HEK293 (cell line): ENCODE results near the gene SNTB2.

Experiments
- BCL11B ChIP-seq: fragments of 450-650 bp; formaldehyde crosslinking; IDR thresholded peaks from 2 replicates; pipeline ENCODE4 v1.5.1; 2016; ENCODE audit warnings: low read depth, missing biosample characterization, missing genetic modification characterization
- HOXD13 ChIP-seq: sonication (generic); formaldehyde crosslinking; IDR thresholded peaks from 2 replicates; pipeline ENCODE4 v1.8.0; 2022; ENCODE audit warnings: missing genetic modification reagents, borderline replicate concordance
- KLF16 ChIP-seq: fragments of 450-650 bp; formaldehyde crosslinking; IDR thresholded peaks from 2 replicates; pipeline ENCODE4 v1.5.1; 2017; ENCODE audit warnings: missing biosample characterization, missing genetic modification characterization
- MEIS1 ChIP-seq: sonication (generic); formaldehyde crosslinking; IDR thresholded peaks from 2 replicates; pipeline ENCODE4 v1.8.1; 2022; ENCODE audit warnings: missing genetic modification reagents, mild to moderate bottlenecking, borderline replicate concordance
- SP2 ChIP-seq: fragments of 450-650 bp; formaldehyde crosslinking; IDR thresholded peaks from 2 replicates; pipeline ENCODE4 v1.5.1; 2016; ENCODE audit warnings: missing biosample characterization, missing genetic modification characterization
- YY2 ChIP-seq: fragments of 450-650 bp; formaldehyde crosslinking; IDR thresholded peaks from 2 replicates; pipeline ENCODE4 v1.5.1; 2016; ENCODE audit warnings: missing biosample characterization, missing genetic modification characterization
- ZNF133 ChIP-seq: fragments of 450-650 bp; formaldehyde crosslinking; IDR thresholded peaks from 2 replicates; pipeline ENCODE4 v1.5.1; 2016; ENCODE audit warnings: missing biosample characterization, missing genetic modification characterization
- ZNF2 ChIP-seq: fragments of 450-650 bp; formaldehyde crosslinking; IDR thresholded peaks from 2 replicates; pipeline ENCODE4 v1.5.1; 2016; ENCODE audit warnings: missing biosample characterization, missing genetic modification characterization
- ZNF223 ChIP-seq: fragments of 450-650 bp; formaldehyde crosslinking; IDR thresholded peaks from 2 replicates; pipeline ENCODE4 v1.5.1; 2016; ENCODE audit warnings: missing biosample characterization, missing genetic modification characterization
- ZNF23 ChIP-seq: fragments of 450-650 bp; formaldehyde crosslinking; IDR thresholded peaks from 2 replicates; pipeline ENCODE4 v1.5.1; 2016; ENCODE audit warnings: missing biosample characterization, missing genetic modification characterization, borderline replicate concordance
- ZNF341 ChIP-seq: fragments of 450-650 bp; formaldehyde crosslinking; IDR thresholded peaks from 2 replicates; pipeline ENCODE4; 2016; ENCODE audit warnings: low read depth, missing biosample characterization, missing genetic modification characterization
- ZNF366 ChIP-seq: fragments of 450-650 bp; formaldehyde crosslinking; conservative IDR thresholded peaks from 2 replicates; pipeline ENCODE4 v1.5.1; 2016; ENCODE audit warnings: missing biosample characterization, missing genetic modification characterization
- ZNF670 ChIP-seq: fragments of 450-650 bp; formaldehyde crosslinking; IDR thresholded peaks from 2 replicates; pipeline ENCODE4 v1.5.1; 2016; ENCODE audit warnings: missing biosample characterization, missing genetic modification characterization, low read depth
- ZNF707 ChIP-seq: fragments of 450-650 bp; formaldehyde crosslinking; IDR thresholded peaks from 2 replicates; pipeline ENCODE4 v1.5.1; 2016; ENCODE audit warnings: missing biosample characterization, missing genetic modification characterization
- TF ChIP-seq, protein P1 (sequence below): fragments of 450-650 bp; formaldehyde crosslinking; IDR thresholded peaks from 2 replicates; pipeline ENCODE4 v1.5.1; 2017; ENCODE audit warnings: missing biosample characterization, missing genetic modification characterization
- TF ChIP-seq, protein P2 (sequence below): sonication (generic); formaldehyde crosslinking; IDR thresholded peaks from 2 replicates; pipeline ENCODE4 v1.8.1; 2022; ENCODE audit warnings: mild to moderate bottlenecking, moderate library complexity, missing genetic modification reagents
- TF ChIP-seq, protein P3 (sequence below): fragments of 450-650 bp; formaldehyde crosslinking; IDR thresholded peaks from 2 replicates; pipeline ENCODE4; 2016; ENCODE audit warnings: missing biosample characterization, missing genetic modification characterization
- TF ChIP-seq, protein P4 (sequence below): fragments of 450-650 bp; formaldehyde crosslinking; IDR thresholded peaks from 2 replicates; pipeline ENCODE4 v1.5.1; 2016; ENCODE audit warnings: missing biosample characterization, missing genetic modification characterization
- TF ChIP-seq, protein P5 (sequence below): fragments of 450-650 bp; formaldehyde crosslinking; IDR thresholded peaks from 2 replicates; pipeline ENCODE4 v1.5.1; 2017; ENCODE audit warnings: missing biosample characterization, missing genetic modification characterization

The SNTB2 gene

DNA sequence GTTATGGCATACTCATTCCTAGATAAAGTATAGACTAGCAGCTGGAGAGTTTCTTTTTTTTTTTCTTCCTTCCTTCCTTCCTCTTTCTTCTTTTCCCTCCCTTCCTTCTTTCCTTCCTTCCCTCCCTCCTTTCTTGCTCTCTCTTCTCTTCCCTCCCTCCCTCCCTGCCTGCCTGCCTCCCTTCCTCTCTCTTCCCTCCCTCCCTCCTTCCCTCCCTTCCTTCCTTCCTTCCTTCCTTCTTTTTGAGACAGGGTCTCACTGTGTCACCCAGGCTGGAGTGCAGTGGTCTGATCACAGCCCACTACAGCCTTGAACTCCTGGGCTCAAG lies 7.0 kb upstream of the SNTB2 start (continued):
- TF ChIP-seq ZNF23 (tag by site-specific recombination) (no peak), HOXD13 (CRISPR knock-in tag) (no peak), ZNF341 (tag by site-specific recombination) (peak; percentile 20; the same call in 1 of the 2 replicates), ZNF133 (tag by site-specific recombination) (no peak), ZNF366 (peak; percentile 87), MEIS1 (CRISPR knock-in tag) (no peak), ZNF2 (tag by site-specific recombination) (no peak), ZNF223 (tag by site-specific recombination) (no peak), SP2 (tag by site-specific recombination) (no peak), ZNF707 (tag by site-specific recombination) (no peak), KLF16 (tag by site-specific recombination) (0 out of 2 replicates have a peak, but pooled peaks have one; percentile 27), YY2 (no peak), BCL11B (tag by site-specific recombination) (no peak), ZNF670 (tag by site-specific recombination) (no peak)
- TF ChIP-seq, protein P1, sequence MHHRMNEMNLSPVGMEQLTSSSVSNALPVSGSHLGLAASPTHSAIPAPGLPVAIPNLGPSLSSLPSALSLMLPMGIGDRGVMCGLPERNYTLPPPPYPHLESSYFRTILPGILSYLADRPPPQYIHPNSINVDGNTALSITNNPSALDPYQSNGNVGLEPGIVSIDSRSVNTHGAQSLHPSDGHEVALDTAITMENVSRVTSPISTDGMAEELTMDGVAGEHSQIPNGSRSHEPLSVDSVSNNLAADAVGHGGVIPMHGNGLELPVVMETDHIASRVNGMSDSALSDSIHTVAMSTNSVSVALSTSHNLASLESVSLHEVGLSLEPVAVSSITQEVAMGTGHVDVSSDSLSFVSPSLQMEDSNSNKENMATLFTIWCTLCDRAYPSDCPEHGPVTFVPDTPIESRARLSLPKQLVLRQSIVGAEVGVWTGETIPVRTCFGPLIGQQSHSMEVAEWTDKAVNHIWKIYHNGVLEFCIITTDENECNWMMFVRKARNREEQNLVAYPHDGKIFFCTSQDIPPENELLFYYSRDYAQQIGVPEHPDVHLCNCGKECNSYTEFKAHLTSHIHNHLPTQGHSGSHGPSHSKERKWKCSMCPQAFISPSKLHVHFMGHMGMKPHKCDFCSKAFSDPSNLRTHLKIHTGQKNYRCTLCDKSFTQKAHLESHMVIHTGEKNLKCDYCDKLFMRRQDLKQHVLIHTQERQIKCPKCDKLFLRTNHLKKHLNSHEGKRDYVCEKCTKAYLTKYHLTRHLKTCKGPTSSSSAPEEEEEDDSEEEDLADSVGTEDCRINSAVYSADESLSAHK (tag by site-specific recombination) = peak; percentile 68; the same call in 1 of the 2 replicates
- TF ChIP-seq, protein P2, sequence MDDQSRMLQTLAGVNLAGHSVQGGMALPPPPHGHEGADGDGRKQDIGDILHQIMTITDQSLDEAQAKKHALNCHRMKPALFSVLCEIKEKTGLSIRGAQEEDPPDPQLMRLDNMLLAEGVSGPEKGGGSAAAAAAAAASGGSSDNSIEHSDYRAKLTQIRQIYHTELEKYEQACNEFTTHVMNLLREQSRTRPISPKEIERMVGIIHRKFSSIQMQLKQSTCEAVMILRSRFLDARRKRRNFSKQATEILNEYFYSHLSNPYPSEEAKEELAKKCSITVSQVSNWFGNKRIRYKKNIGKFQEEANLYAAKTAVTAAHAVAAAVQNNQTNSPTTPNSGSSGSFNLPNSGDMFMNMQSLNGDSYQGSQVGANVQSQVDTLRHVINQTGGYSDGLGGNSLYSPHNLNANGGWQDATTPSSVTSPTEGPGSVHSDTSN (CRISPR knock-in tag) = no peak
- TF ChIP-seq, protein P3, sequence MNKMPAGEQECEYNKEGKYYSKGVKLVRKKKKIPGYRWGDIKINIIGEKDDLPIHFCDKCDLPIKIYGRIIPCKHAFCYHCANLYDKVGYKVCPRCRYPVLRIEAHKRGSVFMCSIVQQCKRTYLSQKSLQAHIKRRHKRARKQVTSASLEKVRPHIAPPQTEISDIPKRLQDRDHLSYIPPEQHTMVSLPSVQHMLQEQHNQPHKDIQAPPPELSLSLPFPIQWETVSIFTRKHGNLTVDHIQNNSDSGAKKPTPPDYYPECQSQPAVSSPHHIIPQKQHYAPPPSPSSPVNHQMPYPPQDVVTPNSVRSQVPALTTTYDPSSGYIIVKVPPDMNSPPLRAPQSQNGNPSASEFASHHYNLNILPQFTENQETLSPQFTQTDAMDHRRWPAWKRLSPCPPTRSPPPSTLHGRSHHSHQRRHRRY (tag by site-specific recombination) = no peak
- TF ChIP-seq, protein P4, sequence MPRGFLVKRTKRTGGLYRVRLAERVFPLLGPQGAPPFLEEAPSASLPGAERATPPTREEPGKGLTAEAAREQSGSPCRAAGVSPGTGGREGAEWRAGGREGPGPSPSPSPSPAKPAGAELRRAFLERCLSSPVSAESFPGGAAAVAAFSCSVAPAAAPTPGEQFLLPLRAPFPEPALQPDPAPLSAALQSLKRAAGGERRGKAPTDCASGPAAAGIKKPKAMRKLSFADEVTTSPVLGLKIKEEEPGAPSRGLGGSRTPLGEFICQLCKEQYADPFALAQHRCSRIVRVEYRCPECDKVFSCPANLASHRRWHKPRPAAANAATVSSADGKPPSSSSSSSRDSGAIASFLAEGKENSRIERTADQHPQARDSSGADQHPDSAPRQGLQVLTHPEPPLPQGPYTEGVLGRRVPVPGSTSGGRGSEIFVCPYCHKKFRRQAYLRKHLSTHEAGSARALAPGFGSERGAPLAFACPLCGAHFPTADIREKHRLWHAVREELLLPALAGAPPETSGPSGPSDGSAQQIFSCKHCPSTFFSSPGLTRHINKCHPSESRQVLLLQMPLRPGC (tag by site-specific recombination) = no peak
- TF ChIP-seq, protein P5, sequence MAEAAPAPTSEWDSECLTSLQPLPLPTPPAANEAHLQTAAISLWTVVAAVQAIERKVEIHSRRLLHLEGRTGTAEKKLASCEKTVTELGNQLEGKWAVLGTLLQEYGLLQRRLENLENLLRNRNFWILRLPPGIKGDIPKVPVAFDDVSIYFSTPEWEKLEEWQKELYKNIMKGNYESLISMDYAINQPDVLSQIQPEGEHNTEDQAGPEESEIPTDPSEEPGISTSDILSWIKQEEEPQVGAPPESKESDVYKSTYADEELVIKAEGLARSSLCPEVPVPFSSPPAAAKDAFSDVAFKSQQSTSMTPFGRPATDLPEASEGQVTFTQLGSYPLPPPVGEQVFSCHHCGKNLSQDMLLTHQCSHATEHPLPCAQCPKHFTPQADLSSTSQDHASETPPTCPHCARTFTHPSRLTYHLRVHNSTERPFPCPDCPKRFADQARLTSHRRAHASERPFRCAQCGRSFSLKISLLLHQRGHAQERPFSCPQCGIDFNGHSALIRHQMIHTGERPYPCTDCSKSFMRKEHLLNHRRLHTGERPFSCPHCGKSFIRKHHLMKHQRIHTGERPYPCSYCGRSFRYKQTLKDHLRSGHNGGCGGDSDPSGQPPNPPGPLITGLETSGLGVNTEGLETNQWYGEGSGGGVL (tag by site-specific recombination) = 0 out of 2 replicates have a peak, but pooled peaks have one; percentile 2
